CD4-positive, alpha-beta T cell treated with Interleukin-17A for 4 hours (primary cell): ENCODE data around the gene WDR5.
A peak's percentile ranks its signal among the peaks of the same experiment; 100 is the strongest.

ENCODE experiments used
- DNase-seq: peaks from one replicate; pipeline ENCODE4 v3.0.0-alpha.2; 2020; ENCODE audit warnings: mixed read lengths

WDR5 gene

GRCh38 chr9:134174526-134175290, 38.8 kb downstream of the WDR5 start:
- no peak for DNase-seq

- DNase-seq = no peak
Observed at GRCh38 chr9:134175291-134175807, 39.5 kb downstream of the WDR5 start.

- no peak for DNase-seq
Observed at GRCh38 chr9:134175808-134176598, 40.1 kb downstream of the WDR5 start.

GRCh38 chr9:134176599-134176968, 40.7 kb downstream of the WDR5 start:
- no peak for DNase-seq

GRCh38 chr9:134177186-134177585, 41.3 kb downstream of the WDR5 start:
- no peak for DNase-seq

GRCh38 chr9:134177624-134178393, 41.9 kb downstream of the WDR5 start:
- no peak for DNase-seq

GRCh38 chr9:134178394-134178767, 42.5 kb downstream of the WDR5 start:
- DNase-seq = no peak

GRCh38 chr9:134178768-134179551, 43.1 kb downstream of the WDR5 start:
- peak; percentile 1 for DNase-seq

- no peak for DNase-seq
Observed at GRCh38 chr9:134179595-134179917, 43.7 kb downstream of the WDR5 start.

- DNase-seq = peak; percentile 0
Observed at GRCh38 chr9:134179918-134180785, 44.3 kb downstream of the WDR5 start.

GRCh38 chr9:134180786-134181647, 45.1 kb downstream of the WDR5 start:
- DNase-seq = peak; percentile 1

- peak; percentile 17 for DNase-seq
Observed at GRCh38 chr9:134181648-134182034, 45.8 kb downstream of the WDR5 start.

GRCh38 chr9:134182554-134183085, 46.7 kb downstream of the WDR5 start:
- DNase-seq = peak; percentile 11

GRCh38 chr9:134185536-134186011, 49.7 kb downstream of the WDR5 start:
- DNase-seq = peak; percentile 27

GRCh38 chr9:134186471-134187109, 50.7 kb downstream of the WDR5 start:
- DNase-seq = peak; percentile 1

- DNase-seq = peak; percentile 12
Observed at GRCh38 chr9:134187110-134187531, 51.2 kb downstream of the WDR5 start.

- DNase-seq = peak; percentile 1
Observed at GRCh38 chr9:134187891-134188385, 52.1 kb downstream of the WDR5 start.

- DNase-seq = no peak
Observed at GRCh38 chr9:134188386-134189144, 52.7 kb downstream of the WDR5 start.

- DNase-seq = peak; percentile 1
Observed at GRCh38 chr9:134189145-134189469, 53.2 kb downstream of the WDR5 start.
